Iris pigment epithelial cell (primary cell): ENCODE results near the gene PRODH2.
A peak's percentile ranks its signal among the peaks of the same experiment; 100 is the strongest.
"Not testable (repeated sequence)": the region's sequence is repeated elsewhere in the genome, so short reads cannot be mapped to it uniquely, and the experiment has no call there.

Experiments
- DNase-seq: peaks from one replicate; pipeline ENCODE4 v3.0.0-alpha.2; 2011; ENCODE audit warnings: low read depth

Gene PRODH2

DNA sequence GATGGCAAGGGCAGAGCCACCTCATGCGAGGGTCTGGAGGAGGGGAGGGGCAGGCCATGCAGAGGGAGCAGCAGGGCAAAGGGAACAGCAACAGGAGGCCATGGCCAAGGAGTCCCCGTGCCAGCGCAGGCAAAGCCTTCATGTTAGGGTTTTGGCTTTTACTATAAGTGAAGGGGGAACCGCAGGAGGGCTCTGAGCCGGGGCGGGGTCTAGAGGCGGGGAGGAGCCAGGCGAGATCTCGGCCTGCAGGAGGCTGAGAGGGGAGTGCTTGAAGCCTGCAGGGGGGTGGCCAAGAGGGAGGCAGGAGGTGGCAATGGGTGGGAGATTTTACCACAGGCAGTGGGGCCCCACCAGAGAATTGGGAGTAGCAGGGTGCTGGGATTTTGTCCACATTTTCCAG lies 31.0 kb downstream of the PRODH2 start:
- no peak for DNase-seq

- no peak for DNase-seq
These were observed 31.9 kb downstream of the PRODH2 start for GRCh38 chr19:35780717-35781116.

DNA sequence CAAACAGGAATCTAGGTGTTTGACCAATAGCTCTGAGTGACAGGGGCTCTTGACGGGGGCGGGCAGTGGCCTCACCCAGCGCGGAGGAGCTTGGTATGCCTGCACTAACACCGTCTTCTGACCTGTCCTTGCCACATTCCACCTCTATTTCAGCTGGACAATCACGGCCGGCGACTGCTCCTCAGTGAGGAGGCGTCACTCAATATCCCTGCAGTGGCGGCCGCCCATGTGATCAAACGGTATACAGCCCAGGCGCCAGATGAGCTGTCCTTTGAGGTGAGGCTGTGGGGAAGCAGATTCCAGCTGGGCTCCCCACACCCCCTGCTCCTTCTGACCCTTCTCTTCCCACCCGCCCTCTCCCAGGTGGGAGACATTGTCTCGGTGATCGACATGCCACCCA lies 32.6 kb downstream of the PRODH2 start:
- DNase-seq = no peak

DNA sequence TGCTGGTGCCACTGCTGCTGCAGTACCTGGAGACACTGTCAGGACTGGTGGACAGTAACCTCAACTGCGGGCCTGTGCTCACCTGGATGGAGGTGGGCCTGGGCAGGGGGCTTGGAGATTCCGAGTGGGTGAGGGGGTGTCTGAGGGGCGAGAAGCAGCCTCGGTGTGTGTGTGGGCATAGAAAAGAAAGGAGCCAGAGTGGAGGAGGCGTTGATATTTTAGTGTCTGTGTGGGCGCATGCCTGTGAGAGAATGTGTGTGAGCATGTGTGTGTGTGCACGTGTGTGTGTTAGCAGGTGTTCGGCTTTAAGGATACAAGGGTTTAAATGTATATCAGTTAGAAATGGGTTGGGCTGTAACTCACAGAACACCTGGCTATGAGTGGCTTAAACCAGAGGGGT lies 33.6 kb downstream of the PRODH2 start:
- no peak for DNase-seq

DNA sequence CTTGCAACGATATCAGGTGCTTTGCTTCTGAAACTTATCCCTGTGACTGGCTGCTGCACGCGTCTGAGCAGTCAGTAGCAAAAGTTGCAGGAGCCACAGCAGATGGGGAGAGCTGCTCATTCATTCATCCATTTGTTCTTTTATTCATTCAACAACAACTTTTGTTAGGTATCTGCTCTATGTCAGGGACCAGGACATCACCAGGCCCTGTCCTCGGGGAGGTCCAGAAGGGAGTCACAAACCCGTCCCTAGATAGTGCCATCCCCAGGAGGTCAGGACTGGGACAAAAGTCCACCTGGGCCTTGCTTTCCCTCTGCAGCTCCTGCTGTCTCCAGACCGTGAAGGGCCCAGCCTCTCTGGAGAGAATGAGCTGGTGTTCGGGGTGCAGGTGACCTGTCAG lies 34.7 kb downstream of the PRODH2 start:
- DNase-seq = no peak

GRCh38 chr19:35777086-35777841 lies 35.4 kb downstream of the PRODH2 start:
- DNase-seq = no peak

DNA sequence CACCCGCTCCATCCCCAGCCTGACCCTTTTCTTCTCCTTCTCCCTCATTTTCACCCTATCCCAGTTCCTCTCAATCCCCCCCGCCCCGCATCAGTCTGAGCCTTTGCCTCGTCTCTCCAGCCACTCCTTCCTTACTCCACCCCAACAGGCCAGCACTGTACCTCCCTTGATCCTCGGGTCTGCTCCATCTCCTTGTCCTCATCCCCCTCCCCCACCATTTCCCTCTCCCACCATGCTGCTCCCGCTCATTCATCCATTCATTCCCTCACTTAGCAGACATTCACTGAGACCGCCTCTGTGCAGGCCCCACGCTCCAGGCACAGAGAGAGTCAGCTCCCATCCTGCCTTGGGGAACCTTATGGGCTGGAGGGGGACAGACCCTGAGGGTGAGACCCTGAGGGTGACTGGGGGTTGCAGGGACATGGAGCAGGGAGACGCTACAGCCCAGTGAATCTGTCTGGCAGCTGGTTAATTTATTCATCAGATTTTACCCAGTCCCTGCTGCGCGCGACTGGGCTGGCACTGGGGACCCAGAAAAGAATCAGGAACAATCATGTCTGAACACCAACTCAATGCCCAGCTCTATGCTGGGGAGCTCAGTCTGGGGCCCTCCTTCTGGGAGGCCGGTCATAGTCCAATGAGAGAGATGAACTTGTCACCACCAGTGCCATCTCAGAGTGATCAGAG lies 36.4 kb downstream of the PRODH2 start:
- DNase-seq = no peak

DNA sequence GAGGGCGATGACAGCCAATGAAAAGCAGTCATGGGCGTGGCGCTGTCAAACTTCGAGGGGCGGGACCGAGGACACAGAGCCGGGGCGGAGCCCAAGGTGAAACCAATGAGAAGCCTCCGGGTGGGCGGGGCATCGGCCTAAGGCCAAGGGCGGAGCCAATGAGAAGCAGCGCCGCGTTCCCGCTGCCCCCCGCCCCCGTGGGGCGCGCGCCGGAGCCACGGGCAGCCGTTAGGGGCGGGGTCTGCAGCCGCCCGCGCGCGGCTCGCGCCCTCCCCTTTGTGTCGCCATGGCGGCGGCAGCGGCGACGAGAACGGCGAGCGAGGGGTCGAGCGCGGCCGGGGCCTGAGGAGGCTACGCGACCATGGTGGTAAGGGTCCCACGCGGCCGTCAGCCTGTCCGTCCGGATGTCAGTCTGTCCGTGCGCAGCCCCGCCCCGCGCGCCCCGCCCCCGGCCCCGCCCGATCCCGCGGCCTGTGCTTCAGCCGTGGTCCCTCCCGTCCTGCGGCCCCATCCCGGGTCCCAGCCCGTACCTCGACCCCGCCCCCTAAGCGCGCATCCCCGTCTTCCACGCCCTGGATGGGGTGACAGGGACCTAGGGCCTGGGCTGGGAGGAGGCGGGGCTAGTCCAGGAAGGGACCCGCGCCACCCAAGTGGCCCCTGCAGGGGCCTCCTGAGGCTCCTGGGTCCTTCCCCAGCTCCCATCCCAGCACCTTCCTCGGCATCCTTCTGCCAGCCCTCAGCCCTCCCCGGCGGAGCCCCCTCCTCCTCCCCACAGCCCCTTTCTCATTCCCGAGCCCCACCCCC lies 37.1 kb downstream of the PRODH2 start, which contains the start of gene ARHGAP33:
Gene ARHGAP33, plus strand, starts transcription at position 267 of the 804 bp plus-strand sequence. Its CDS starts 95 bp downstream, at position 362.
- peak; percentile 94 for DNase-seq

- DNase-seq = no peak
These were observed 37.7 kb downstream of the PRODH2 start for GRCh38 chr19:35775046-35775297.

DNA sequence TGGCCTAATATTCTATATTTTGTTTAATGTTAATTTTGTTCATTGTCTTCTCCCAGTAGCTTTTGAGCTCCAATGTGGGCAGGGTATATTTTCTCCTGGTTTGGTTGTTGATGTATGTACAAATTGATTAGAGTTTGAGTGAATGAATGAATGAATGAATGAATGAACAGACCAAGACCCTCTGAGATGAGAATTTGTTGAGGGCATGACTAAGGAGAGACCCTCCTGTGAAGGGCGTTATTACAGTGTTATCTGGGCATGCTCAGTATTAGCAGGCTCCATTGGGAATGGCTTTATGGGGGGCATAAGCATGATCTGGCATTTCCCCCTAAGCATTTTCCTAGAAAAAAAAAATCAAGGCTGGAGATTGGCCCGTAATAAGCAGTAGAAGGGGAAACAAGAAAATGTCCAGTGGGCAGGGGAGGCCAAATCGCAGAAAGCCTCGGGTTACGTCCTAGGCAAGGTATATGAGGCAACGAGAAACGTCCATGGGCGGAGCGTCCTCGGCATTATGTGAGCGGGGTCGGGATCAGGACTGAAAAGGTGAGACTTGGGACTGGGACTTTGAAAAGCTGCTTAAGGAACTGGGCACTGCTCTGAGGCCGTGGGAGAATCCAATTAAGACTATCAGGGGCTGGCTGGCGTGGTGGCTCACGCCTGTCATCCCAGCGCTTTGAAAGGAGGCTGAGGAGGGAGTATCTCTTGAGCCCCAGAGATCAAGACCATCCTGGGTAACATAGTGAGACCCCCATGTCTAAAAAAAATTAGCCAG lies 38.2 kb downstream of the PRODH2 start:
- DNase-seq = no peak

- DNase-seq = no peak
These were observed 39.4 kb downstream of the PRODH2 start for GRCh38 chr19:35773020-35773806.

DNA sequence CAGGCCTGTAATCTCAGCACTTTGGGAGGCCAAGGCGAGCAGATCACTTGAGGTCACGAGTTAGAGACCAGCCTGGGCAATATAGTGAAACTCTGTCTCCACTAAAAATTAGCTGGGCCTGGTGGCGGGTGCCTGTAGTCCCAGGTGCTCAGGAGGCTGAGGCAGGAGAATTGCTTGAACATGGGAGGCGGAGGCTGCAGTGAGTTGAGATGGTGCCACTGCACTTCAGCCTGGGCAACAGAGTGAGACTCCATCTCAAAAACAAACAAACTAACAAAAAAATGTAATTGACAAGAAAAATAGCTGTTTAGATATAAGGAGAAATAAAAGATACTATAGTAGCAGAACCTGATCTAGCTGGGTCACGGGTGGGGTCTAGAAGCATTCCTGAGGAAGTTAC lies 40.3 kb downstream of the PRODH2 start:
- DNase-seq = not testable (repeated sequence)

GRCh38 chr19:35768082-35768421 lies 44.6 kb downstream of the PRODH2 start:
- DNase-seq = no peak

DNA sequence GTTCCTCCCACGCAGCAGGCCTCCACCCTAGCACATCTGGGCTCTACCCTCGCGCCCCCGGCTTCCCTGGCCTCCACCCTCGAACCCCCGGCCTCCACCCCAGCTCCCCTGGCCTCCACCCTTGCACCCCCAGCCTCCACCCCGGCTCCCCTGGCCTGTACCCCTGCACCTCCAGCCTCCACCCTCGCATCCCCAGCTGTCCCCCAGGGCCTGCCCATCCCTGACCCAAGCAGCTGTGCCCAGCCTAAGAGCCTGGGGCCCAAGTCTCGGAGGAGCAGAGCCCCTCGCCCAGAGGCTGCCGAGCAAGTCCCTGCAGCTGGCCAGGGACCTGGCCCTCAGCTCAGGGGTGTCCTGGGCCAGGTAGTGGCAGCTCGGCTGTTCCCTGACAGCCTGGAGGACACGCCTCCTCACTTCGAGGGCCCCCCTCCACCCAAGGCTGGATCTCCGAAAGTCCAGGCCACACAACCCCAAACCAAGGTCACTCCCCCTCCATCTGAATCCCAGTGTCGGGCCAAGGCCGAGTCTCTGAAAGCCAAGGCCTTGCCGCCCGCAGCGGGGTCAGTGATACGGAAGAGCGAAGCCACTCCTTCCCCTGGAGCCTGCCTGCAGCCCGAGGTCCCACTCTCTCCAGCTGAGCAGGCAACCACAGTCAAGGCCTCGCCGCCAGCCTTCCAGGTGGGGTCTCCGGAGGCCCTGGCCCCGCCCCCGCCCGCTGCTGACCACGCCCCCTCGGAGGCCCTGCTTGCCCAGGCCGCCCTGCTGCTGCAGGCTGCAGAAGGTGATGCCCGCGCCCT lies 45.2 kb downstream of the PRODH2 start:
- DNase-seq = no peak

- DNase-seq = no peak
These were observed 46.0 kb downstream of the PRODH2 start for GRCh38 chr19:35766571-35767104.

DNA sequence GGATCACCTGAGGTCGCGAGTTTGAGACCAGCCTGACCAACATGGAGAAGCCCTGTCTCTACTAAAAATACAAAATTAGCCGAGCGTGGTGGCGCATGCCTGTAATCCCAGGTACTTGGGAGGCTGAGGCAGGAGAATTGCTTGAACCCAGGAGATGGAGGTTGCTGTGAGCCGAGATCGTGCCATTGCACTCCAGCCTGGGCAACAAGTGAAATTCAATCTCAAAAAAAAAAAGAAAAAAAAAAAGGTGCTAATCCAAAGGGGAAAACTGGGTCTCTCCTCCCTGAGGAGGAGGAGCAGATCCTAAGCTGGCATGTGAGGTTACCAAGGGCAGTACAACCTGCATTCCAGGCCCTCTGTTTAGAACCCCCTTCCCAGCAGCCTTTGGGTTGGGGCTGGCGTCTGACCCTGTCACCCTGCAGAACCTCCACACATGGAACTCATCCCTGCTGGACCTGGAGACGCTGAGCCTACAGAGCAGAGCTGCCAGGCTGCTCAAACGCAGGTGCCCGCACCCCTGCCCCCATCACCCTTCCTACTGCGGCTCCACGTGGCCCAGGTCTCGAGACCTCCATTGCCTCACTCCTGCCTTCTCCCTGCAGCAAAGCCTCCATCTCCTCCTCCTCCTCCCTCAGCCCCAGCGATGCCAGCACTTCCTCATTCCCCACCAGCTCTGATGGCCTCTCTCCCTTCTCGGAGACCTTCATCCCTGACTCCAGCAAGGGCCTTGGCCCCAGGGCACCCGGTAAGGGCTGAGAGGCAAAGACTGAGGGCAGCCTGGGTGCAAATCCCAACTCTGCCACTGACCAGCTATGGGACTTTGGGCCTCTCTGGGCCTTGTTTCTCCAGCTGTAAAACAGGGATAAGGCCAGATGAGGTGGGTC lies 48.0 kb downstream of the PRODH2 start:
- no peak for DNase-seq

DNA sequence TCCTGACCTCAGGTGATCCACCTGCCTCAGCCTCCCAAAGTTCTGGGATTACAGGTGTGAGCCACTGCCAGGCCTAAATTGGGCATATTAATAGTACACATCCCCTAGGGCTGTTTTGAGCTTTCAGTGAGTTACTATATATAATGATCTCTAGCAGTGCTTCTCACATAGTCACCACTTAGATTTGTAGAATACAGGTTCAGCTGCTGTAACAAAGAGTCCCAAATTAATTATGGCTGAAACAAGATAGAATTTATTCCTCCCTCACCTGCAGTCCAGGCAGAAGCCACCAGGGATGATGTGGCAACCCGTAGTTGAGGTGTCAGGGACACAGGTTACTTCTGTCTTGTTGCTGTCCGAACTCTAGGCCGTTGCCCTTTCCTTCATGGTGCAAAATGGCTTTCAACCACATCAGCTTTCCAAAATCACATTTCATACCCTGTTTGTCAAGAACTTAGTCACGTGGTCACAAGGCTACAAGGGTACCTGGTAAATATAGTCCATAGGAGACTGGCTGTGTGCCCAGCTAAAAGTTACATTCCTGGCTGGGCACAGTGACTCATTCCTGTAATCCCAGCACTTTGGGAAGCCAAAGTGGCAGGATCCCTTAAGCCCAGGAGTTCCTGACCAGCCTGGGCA lies 51.8 kb downstream of the PRODH2 start:
- DNase-seq = no peak

- DNase-seq = no peak
These were observed 52.9 kb downstream of the PRODH2 start for GRCh38 chr19:35759697-35760096.
